ENCODE results near the gene C4orf51. TPM values are rescaled to one million over a fixed set of nuclear protein-coding genes. Genes with fewer than 3 reads are reported as not detected.

The C4orf51 gene
- total and polyA plus RNA-seq, 2 donors from 2014 or later, result not detected

DNA sequence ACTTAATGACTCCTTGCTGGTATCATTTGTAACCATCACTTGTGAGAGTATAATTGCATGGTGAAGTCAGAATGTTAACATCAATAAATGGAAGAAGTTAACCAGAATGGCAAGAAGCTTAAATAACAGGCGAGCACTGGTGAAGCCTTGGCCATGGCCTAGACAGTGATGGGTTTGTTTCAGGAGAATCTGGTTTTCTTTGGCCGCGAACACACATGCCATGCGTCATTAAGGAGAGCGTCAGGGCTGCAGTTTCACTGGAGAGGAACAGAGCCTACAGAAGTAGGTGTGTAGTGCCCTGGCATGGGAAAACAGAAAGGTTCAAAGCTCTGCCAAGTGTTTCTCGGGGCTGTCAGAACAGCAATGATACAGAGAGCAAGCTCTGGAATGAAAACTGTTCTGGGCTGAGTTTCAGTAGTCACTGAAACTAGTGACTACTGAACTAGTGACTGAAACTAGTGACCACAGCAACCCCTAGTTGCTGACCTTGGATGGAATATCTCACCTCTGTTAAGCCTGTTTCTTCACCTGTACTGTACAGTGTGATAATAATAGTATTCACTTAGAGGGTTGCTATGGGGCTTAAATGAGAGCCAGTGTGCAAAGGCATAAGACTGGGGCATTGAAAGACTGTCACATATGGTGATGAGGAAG is 93.8 kb downstream of the C4orf51 start:
- Histone ChIP-seq H3K9ac (ENCODE audit: low read length in 3 of 3) (no peak overlapping the region), H3K9me3 (ENCODE audit: control insufficient read depth in 2 of 3, insufficient read depth in 1 of 3, low read length in 3 of 3) (no peaks in the 10 kb centered on the region), H3K27ac (ENCODE audit: low read depth in 2 of 2, low read length in 2 of 2) (no peak overlapping the region), H3K36me3 (ENCODE audit: control insufficient read depth in 2 of 3, insufficient read depth in 3 of 3, low read length in 3 of 3) (peaks cover 6 to 27% (median 26%) of the 10 kb centered on the region in 3 donors), H3K4me3 (ENCODE audit: low read length in 3 of 3) (no peak overlapping the region), H3K4me1 (ENCODE audit: control insufficient read depth in 2 of 3, insufficient read depth in 2 of 3, low read depth in 1 of 3, low read length in 3 of 3) (no peaks in the 10 kb centered on the region), H3K27me3 (ENCODE audit: control insufficient read depth, insufficient read depth, low read length) (no peaks in the 10 kb centered on the region)
- FAIRE-seq (no peak), DNase-seq (no peak)
- intact Hi-C loops (cut with DNase I), result no loop called here
- TF ChIP-seq, protein P1, sequence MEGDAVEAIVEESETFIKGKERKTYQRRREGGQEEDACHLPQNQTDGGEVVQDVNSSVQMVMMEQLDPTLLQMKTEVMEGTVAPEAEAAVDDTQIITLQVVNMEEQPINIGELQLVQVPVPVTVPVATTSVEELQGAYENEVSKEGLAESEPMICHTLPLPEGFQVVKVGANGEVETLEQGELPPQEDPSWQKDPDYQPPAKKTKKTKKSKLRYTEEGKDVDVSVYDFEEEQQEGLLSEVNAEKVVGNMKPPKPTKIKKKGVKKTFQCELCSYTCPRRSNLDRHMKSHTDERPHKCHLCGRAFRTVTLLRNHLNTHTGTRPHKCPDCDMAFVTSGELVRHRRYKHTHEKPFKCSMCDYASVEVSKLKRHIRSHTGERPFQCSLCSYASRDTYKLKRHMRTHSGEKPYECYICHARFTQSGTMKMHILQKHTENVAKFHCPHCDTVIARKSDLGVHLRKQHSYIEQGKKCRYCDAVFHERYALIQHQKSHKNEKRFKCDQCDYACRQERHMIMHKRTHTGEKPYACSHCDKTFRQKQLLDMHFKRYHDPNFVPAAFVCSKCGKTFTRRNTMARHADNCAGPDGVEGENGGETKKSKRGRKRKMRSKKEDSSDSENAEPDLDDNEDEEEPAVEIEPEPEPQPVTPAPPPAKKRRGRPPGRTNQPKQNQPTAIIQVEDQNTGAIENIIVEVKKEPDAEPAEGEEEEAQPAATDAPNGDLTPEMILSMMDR (IDR thresholded peaks at IDR 0.05; ENCODE audit: borderline replicate concordance, extremely low read depth, insufficient read depth), result no peak

DNA sequence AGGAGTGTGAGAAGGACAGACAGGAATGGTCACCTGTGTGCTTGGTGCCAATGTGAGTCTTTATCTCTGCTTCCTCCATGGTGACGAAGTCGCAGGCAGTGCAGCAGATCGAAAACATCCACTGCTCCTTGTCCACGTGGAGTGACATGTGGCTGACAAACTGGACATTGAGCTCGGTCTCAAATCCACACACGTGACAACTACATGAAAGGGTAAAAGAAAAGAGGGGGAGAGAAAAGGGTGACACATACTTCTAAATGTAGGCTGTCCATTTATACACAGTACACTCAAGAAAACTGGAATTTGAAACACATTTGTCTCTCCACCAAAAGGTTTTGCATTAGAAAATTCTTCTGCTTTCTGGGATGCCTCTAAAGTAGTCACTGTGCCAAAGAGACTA is 94.5 kb downstream of the C4orf51 start:
- TF ChIP-seq, protein P1 (IDR thresholded peaks at IDR 0.05; ENCODE audit: borderline replicate concordance, extremely low read depth, insufficient read depth), result no peak
- FAIRE-seq (no peak), DNase-seq (no peak)
- Histone ChIP-seq H3K36me3 (ENCODE audit: control insufficient read depth in 2 of 3, insufficient read depth in 3 of 3, low read length in 3 of 3) (peaks cover 6 to 30% (median 26%) of the 10 kb centered on the region in 3 donors), H3K4me3 (ENCODE audit: low read length in 3 of 3) (no peak overlapping the region), H3K27me3 (ENCODE audit: control insufficient read depth, insufficient read depth, low read length) (no peaks in the 10 kb centered on the region), H3K27ac (ENCODE audit: low read depth in 2 of 2, low read length in 2 of 2) (no peak overlapping the region), H3K9ac (ENCODE audit: low read length in 3 of 3) (no peak overlapping the region), H3K4me1 (ENCODE audit: control insufficient read depth in 2 of 3, insufficient read depth in 2 of 3, low read depth in 1 of 3, low read length in 3 of 3) (no peaks in the 10 kb centered on the region), H3K9me3 (ENCODE audit: control insufficient read depth in 2 of 3, insufficient read depth in 1 of 3, low read length in 3 of 3) (no peaks in the 10 kb centered on the region)
- intact Hi-C loops (cut with DNase I), result no loop called here

DNA sequence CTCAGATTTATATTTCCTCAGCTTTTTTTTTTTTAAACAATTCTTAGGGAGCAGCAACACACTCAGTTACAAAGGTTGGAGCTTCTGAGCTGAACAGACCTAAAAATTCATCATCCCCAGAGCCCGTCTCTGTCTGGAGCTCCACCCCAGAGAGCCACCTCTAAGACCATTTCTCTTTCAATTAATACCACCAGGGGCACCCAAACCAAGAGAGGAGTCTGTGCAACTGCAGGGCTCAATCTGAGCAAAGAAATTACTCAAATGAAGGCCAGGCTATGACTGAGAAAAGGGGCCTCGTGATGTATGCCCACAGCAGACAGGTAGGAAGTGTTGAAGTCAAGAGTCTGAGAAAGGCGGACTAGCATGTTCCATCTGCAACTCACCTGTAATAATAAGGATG is 95.5 kb downstream of the C4orf51 start:
- TF ChIP-seq, protein P1 (IDR thresholded peaks at IDR 0.05; ENCODE audit: borderline replicate concordance, extremely low read depth, insufficient read depth), result no peak
- FAIRE-seq, result no peak
- H3K9ac ChIP-seq (ENCODE audit: low read length in 3 of 3), result no peak overlapping the region
- no peak overlapping the region for H3K4me3 ChIP-seq (ENCODE audit: low read length in 3 of 3)
- no peaks in the 10 kb centered on the region for H3K27me3 ChIP-seq (ENCODE audit: control insufficient read depth, insufficient read depth, low read length)
- H3K36me3 ChIP-seq (ENCODE audit: control insufficient read depth in 2 of 3, insufficient read depth in 3 of 3, low read length in 3 of 3), result peaks cover 6 to 30% (median 26%) of the 10 kb centered on the region in 3 donors
- H3K27ac ChIP-seq (ENCODE audit: low read depth in 2 of 2, low read length in 2 of 2), result no peak overlapping the region
- H3K9me3 ChIP-seq (ENCODE audit: control insufficient read depth in 2 of 3, insufficient read depth in 1 of 3, low read length in 3 of 3), result no peaks in the 10 kb centered on the region
- no peaks in the 10 kb centered on the region for H3K4me1 ChIP-seq (ENCODE audit: control insufficient read depth in 2 of 3, insufficient read depth in 2 of 3, low read depth in 1 of 3, low read length in 3 of 3)
- DNase-seq, result no peak
- intact Hi-C loops (cut with DNase I), result no loop called here

DNA sequence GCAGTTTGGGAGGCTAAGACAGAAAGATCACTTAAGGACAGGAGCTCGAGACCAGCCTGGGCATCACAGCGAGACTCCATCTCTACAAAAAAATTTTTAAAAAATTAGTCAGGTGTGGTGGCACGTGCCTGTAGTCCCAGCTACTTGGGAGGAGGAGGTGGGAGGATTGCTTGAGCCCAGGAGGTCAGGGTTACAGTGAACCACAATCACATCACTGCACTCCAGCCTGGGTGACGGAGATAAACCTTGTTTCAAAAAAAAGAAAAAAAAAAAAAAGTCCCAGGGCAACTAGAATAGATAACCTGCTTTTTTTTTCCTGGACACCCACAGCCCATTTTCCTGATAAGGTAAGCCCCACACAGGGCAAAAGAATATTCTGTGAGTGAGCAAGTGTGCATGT is 96.3 kb downstream of the C4orf51 start:
- no peak overlapping the region for H3K4me3 ChIP-seq (ENCODE audit: low read length in 3 of 3)
- H3K9me3 ChIP-seq (ENCODE audit: control insufficient read depth in 2 of 3, insufficient read depth in 1 of 3, low read length in 3 of 3), result no peaks in the 10 kb centered on the region
- FAIRE-seq (no peak), DNase-seq (no peak)
- no peak overlapping the region for H3K27ac ChIP-seq (ENCODE audit: low read depth in 2 of 2, low read length in 2 of 2)
- H3K36me3 ChIP-seq (ENCODE audit: control insufficient read depth in 2 of 3, insufficient read depth in 3 of 3, low read length in 3 of 3), result peaks cover 6 to 30% (median 26%) of the 10 kb centered on the region in 3 donors
- intact Hi-C loops (cut with DNase I), result no loop called here
- TF ChIP-seq, protein P1 (IDR thresholded peaks at IDR 0.05; ENCODE audit: borderline replicate concordance, extremely low read depth, insufficient read depth), result no peak
- no peaks in the 10 kb centered on the region for H3K4me1 ChIP-seq (ENCODE audit: control insufficient read depth in 2 of 3, insufficient read depth in 2 of 3, low read depth in 1 of 3, low read length in 3 of 3)
- H3K9ac ChIP-seq (ENCODE audit: low read length in 3 of 3), result no peak overlapping the region
- no peaks in the 10 kb centered on the region for H3K27me3 ChIP-seq (ENCODE audit: control insufficient read depth, insufficient read depth, low read length)
